GM23338 (cell line): ENCODE measurements around the gene ZSCAN5A. TPM values are rescaled to one million over a fixed set of nuclear protein-coding genes. Genes with fewer than 3 reads are reported as not detected.

Experiments used
- ATAC-seq: fragments of 200-7000 bp; cut with Tn5 transposase; 3 replicates; pipeline ENCODE4 v1.9.1; 2020
- DNase-seq: peaks from one replicate; pipeline ENCODE4 v3.0.0-alpha.2; 2015; ENCODE audit warnings: low spot score
- H2AFZ ChIP-seq: fragments of 200-600 bp; sonication (generic); 2 replicates; pipeline ENCODE4 v1.8.0; 2016; ENCODE audit warnings: antibody characterized with exemption, mild to moderate bottlenecking, moderate library complexity
- H3F3A ChIP-seq: fragments of 200-600 bp; sonication (generic); replicated peaks from 2 replicates; pipeline ENCODE4 v1.8.0; 2017; ENCODE audit warnings: antibody characterized with exemption, mixed run types, low read depth
- H3K27ac ChIP-seq: fragments of 200-600 bp; sonication (generic); 2 replicates; pipeline ENCODE4 v1.6.1; 2016; ENCODE audit warnings: low read depth
- H3K27me3 ChIP-seq: fragments of 200-600 bp; sonication (generic); 2 replicates; pipeline ENCODE4 v1.8.0; 2016; ENCODE audit warnings: mild to moderate bottlenecking, mixed run types, moderate library complexity; ENCODE audit not compliant: insufficient read depth
- H3K36me3 ChIP-seq: fragments of 200-600 bp; sonication (generic); 2 replicates; pipeline ENCODE4 v1.8.0; 2016; ENCODE audit warnings: mild to moderate bottlenecking; ENCODE audit not compliant: insufficient read depth
- H3K4me1 ChIP-seq: fragments of 200-600 bp; sonication (generic); 2 replicates; pipeline ENCODE4 v1.8.0; 2016; ENCODE audit warnings: mild to moderate bottlenecking, moderate library complexity; ENCODE audit not compliant: insufficient read depth
- H3K4me2 ChIP-seq: fragments of 200-600 bp; sonication (generic); 2 replicates; pipeline ENCODE4 v1.7.1; 2017; ENCODE audit warnings: mixed run types
- H3K4me3 ChIP-seq: fragments of 200-600 bp; sonication (generic); 2 replicates; pipeline ENCODE4 v1.6.1; 2016; ENCODE audit warnings: mixed run types
- H3K79me2 ChIP-seq: fragments of 200-600 bp; sonication (generic); replicated peaks from 2 replicates; pipeline ENCODE4 v1.8.0; 2017; ENCODE audit warnings: mild to moderate bottlenecking; ENCODE audit not compliant: insufficient read depth
- H3K9me2 ChIP-seq: fragments of 200-600 bp; sonication (generic); 2 replicates; pipeline ENCODE4 v1.8.0; 2017; ENCODE audit not compliant: insufficient read depth
- H4K20me1 ChIP-seq: fragments of 200-600 bp; sonication (generic); replicated peaks from 2 replicates; pipeline ENCODE4 v1.8.0; 2017; ENCODE audit warnings: mild to moderate bottlenecking; ENCODE audit not compliant: insufficient read depth
- H3K27ac Mint-ChIP-seq: 2 replicates; pipeline ENCODE4 v1.8.0; 2020; ENCODE audit warnings: inconsistent platforms, mild to moderate bottlenecking, moderate library complexity, mixed read lengths
- H3K27me3 Mint-ChIP-seq: 3 replicates; pipeline ENCODE4 v1.8.0; 2022; ENCODE audit warnings: low read depth, mild to moderate bottlenecking, moderate library complexity, mixed read lengths, inconsistent platforms; ENCODE audit not compliant: insufficient read depth, poor library complexity
- H3K36me3 Mint-ChIP-seq: 3 replicates; pipeline ENCODE4 v1.8.0; 2021; ENCODE audit warnings: low read depth, mild to moderate bottlenecking, inconsistent platforms, moderate library complexity, mixed read lengths
- H3K4me1 Mint-ChIP-seq: 3 replicates; pipeline ENCODE4 v1.8.0; 2020; ENCODE audit warnings: mild to moderate bottlenecking, inconsistent platforms, mixed read lengths
- H3K4me3 Mint-ChIP-seq: 3 replicates; pipeline ENCODE4 v1.8.0; 2021; ENCODE audit warnings: moderate library complexity, mild to moderate bottlenecking, inconsistent platforms, mixed read lengths
- H3K9me3 Mint-ChIP-seq: 3 replicates; pipeline ENCODE4 v1.8.0; 2020; ENCODE audit warnings: moderate library complexity, mild to moderate bottlenecking, inconsistent platforms, mixed read lengths
- JUNB ChIP-seq: IDR thresholded peaks from one replicate; pipeline ENCODE4 v1.6.1; 2016; ENCODE audit warnings: antibody characterized with exemption; ENCODE audit not compliant: unreplicated experiment
- ZNF114 ChIP-seq: fragments of 250-450 bp; sonication (Bioruptor Pico); IDR thresholded peaks from 2 replicates; pipeline ENCODE4 v1.5.0; 2020; ENCODE audit warnings: mild to moderate bottlenecking, moderate library complexity
- ZNF331 ChIP-seq: fragments of 250-450 bp; sonication (Bioruptor Pico); IDR thresholded peaks from 2 replicates; pipeline ENCODE4 v1.5.0; 2020; ENCODE audit warnings: low read depth, mild to moderate bottlenecking, moderate library complexity
- polyA plus RNA-seq: library from polyadenylated mRNA; unstranded; fragments of >200 nt; fragmentation: Nextera tagmentation; extraction: Ambion mirVana; gene quantifications from 2 replicates; pipeline ENCODE4 v1.2.1, GENCODE V29; 2016
- total RNA-seq: library from RNA; depleted of rRNA; stranded (reverse); fragments of >200 nt; shearing (Covaris generic); gene quantifications from 2 replicates; pipeline ENCODE4 v1.2.3, GENCODE V29; 2014
- TF ChIP-seq, protein P1 (sequence below): IDR thresholded peaks from one replicate; pipeline ENCODE4 v1.6.1; 2018; ENCODE audit warnings: antibody characterized with exemption; ENCODE audit not compliant: unreplicated experiment
- TF ChIP-seq, protein P2 (sequence below): fragments of 250-450 bp; sonication (Bioruptor Pico); IDR thresholded peaks from 2 replicates; pipeline ENCODE4 v1.5.0; 2020; ENCODE audit warnings: mild to moderate bottlenecking, moderate library complexity
- TF ChIP-seq, protein P3 (sequence below): IDR thresholded peaks from 2 replicates; pipeline ENCODE4 v1.6.1; 2016; ENCODE audit warnings: antibody characterized with exemption

The ZSCAN5A gene
- total and polyA plus RNA-seq, 2 experiments from 2014 or later = 10.2 to 12.5 TPM

DNA sequence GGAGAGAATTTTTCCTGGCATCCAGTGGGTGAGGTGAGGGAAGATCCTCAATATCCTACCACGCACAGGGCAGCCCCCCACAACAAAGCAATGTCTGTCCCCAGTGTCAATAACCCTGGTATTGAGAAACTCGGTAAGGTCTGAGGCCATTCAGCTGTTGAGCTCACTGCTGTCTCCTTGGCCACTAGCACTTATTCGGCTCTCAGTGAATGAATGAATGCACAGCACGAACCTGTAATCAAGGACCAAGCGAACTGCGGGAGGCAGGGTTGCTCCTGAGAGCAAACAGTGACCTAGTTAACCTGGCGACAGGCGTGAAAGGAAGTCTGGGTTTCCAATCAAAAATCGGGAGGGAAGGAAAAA, 640 bp downstream of the ZSCAN5A start:
- H2AFZ ChIP-seq = peak overlapping the region; percentile 54
- H3K4me3 ChIP-seq = peak overlapping the region; percentile 51
- ATAC-seq = peak; percentile 23
- 0 out of 2 replicates have a peak, but pooled peaks cover 2% of the 10 kb centered on the region for H3F3A ChIP-seq
- no peaks in the 10 kb centered on the region for H3K27me3 ChIP-seq
- peak overlapping the region; percentile 33 for H3K27ac ChIP-seq
- Mint-ChIP-seq H3K4me3 (peak overlapping the region; percentile 92), H3K36me3 (peaks cover 14% of the 10 kb centered on the region), H3K4me1 (peaks cover 10% of the 10 kb centered on the region), H3K27ac (peak overlapping the region; percentile 99), H3K27me3 (peaks cover 7% of the 10 kb centered on the region), H3K9me3 (peaks cover 3% of the 10 kb centered on the region)
- TF ChIP-seq, protein P1, sequence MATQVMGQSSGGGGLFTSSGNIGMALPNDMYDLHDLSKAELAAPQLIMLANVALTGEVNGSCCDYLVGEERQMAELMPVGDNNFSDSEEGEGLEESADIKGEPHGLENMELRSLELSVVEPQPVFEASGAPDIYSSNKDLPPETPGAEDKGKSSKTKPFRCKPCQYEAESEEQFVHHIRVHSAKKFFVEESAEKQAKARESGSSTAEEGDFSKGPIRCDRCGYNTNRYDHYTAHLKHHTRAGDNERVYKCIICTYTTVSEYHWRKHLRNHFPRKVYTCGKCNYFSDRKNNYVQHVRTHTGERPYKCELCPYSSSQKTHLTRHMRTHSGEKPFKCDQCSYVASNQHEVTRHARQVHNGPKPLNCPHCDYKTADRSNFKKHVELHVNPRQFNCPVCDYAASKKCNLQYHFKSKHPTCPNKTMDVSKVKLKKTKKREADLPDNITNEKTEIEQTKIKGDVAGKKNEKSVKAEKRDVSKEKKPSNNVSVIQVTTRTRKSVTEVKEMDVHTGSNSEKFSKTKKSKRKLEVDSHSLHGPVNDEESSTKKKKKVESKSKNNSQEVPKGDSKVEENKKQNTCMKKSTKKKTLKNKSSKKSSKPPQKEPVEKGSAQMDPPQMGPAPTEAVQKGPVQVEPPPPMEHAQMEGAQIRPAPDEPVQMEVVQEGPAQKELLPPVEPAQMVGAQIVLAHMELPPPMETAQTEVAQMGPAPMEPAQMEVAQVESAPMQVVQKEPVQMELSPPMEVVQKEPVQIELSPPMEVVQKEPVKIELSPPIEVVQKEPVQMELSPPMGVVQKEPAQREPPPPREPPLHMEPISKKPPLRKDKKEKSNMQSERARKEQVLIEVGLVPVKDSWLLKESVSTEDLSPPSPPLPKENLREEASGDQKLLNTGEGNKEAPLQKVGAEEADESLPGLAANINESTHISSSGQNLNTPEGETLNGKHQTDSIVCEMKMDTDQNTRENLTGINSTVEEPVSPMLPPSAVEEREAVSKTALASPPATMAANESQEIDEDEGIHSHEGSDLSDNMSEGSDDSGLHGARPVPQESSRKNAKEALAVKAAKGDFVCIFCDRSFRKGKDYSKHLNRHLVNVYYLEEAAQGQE = no peak
- TF ChIP-seq, protein P2, sequence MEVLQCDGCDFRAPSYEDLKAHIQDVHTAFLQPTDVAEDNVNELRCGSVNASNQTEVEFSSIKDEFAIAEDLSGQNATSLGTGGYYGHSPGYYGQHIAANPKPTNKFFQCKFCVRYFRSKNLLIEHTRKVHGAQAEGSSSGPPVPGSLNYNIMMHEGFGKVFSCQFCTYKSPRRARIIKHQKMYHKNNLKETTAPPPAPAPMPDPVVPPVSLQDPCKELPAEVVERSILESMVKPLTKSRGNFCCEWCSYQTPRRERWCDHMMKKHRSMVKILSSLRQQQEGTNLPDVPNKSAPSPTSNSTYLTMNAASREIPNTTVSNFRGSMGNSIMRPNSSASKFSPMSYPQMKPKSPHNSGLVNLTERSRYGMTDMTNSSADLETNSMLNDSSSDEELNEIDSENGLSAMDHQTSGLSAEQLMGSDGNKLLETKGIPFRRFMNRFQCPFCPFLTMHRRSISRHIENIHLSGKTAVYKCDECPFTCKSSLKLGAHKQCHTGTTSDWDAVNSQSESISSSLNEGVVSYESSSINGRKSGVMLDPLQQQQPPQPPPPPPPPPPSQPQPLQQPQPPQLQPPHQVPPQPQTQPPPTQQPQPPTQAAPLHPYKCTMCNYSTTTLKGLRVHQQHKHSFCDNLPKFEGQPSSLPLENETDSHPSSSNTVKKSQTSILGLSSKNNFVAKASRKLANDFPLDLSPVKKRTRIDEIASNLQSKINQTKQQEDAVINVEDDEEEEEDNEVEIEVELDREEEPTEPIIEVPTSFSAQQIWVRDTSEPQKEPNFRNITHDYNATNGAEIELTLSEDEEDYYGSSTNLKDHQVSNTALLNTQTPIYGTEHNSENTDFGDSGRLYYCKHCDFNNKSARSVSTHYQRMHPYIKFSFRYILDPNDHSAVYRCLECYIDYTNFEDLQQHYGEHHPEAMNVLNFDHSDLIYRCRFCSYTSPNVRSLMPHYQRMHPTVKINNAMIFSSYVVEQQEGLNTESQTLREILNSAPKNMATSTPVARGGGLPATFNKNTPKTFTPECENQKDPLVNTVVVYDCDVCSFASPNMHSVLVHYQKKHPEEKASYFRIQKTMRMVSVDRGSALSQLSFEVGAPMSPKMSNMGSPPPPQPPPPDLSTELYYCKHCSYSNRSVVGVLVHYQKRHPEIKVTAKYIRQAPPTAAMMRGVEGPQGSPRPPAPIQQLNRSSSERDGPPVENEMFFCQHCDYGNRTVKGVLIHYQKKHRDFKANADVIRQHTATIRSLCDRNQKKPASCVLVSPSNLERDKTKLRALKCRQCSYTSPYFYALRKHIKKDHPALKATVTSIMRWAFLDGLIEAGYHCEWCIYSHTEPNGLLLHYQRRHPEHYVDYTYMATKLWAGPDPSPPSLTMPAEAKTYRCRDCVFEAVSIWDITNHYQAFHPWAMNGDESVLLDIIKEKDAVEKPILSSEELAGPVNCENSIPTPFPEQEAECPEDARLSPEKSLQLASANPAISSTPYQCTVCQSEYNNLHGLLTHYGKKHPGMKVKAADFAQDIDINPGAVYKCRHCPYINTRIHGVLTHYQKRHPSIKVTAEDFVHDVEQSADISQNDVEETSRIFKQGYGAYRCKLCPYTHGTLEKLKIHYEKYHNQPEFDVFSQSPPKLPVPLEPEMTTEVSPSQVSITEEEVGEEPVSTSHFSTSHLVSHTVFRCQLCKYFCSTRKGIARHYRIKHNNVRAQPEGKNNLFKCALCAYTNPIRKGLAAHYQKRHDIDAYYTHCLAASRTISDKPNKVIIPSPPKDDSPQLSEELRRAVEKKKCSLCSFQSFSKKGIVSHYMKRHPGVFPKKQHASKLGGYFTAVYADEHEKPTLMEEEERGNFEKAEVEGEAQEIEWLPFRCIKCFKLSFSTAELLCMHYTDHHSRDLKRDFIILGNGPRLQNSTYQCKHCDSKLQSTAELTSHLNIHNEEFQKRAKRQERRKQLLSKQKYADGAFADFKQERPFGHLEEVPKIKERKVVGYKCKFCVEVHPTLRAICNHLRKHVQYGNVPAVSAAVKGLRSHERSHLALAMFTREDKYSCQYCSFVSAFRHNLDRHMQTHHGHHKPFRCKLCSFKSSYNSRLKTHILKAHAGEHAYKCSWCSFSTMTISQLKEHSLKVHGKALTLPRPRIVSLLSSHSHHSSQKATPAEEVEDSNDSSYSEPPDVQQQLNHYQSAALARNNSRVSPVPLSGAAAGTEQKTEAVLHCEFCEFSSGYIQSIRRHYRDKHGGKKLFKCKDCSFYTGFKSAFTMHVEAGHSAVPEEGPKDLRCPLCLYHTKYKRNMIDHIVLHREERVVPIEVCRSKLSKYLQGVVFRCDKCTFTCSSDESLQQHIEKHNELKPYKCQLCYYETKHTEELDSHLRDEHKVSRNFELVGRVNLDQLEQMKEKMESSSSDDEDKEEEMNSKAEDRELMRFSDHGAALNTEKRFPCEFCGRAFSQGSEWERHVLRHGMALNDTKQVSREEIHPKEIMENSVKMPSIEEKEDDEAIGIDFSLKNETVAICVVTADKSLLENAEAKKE (CRISPR knock-in tag) = no peak
- TF ChIP-seq, protein P3, sequence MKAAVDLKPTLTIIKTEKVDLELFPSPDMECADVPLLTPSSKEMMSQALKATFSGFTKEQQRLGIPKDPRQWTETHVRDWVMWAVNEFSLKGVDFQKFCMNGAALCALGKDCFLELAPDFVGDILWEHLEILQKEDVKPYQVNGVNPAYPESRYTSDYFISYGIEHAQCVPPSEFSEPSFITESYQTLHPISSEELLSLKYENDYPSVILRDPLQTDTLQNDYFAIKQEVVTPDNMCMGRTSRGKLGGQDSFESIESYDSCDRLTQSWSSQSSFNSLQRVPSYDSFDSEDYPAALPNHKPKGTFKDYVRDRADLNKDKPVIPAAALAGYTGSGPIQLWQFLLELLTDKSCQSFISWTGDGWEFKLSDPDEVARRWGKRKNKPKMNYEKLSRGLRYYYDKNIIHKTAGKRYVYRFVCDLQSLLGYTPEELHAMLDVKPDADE = no peak
- no peak for TF ChIP-seq JUNB
- no peak for TF ChIP-seq ZNF114 (CRISPR knock-in tag)
- TF ChIP-seq ZNF331 (CRISPR knock-in tag) = no peak
- H3K79me2 ChIP-seq = no peaks in the 10 kb centered on the region
- H3K4me2 ChIP-seq = peak overlapping the region; percentile 90
- 0 out of 2 replicates have a peak, but pooled peaks cover 2% of the 10 kb centered on the region for H3K4me1 ChIP-seq
- no peaks in the 10 kb centered on the region for H3K9me2 ChIP-seq
- H3K36me3 ChIP-seq = no peaks in the 10 kb centered on the region; the same call in 1 of the 2 replicates
- H4K20me1 ChIP-seq = no peaks in the 10 kb centered on the region
- peak; percentile 63 for DNase-seq
